Measurements from ENCODE around the gene KIAA0319L.
"Not testable (repeated sequence)": the region's sequence is repeated elsewhere in the genome, so short reads cannot be mapped to it uniquely, and the experiment has no call there.

KIAA0319L gene

GRCh38 chr1:35557118-35557610 lies at the start of gene KIAA0319L:
Gene KIAA0319L, minus strand, starts transcription at chr1:35557403. Its CDS starts 2,912 bp downstream, at chr1:35554491.
- no peak for DNase-seq

GRCh38 chr1:35605867-35606182 lies 48.6 kb upstream of the KIAA0319L start:
- DNase-seq, result no peak

GRCh38 chr1:35605071-35605866 lies 48.1 kb upstream of the KIAA0319L start:
- DNase-seq, result no peak

GRCh38 chr1:35603941-35604340 lies 46.7 kb upstream of the KIAA0319L start:
- DNase-seq, result no peak

- DNase-seq, result no peak
These were observed 46.3 kb upstream of the KIAA0319L start for GRCh38 chr1:35603468-35603867.

- DNase-seq, result no peak
These were observed 43.4 kb upstream of the KIAA0319L start for GRCh38 chr1:35600593-35600992.

GRCh38 chr1:35599411-35599810 lies 42.2 kb upstream of the KIAA0319L start:
- DNase-seq, result no peak

- DNase-seq, result no peak
These were observed 41.7 kb upstream of the KIAA0319L start for GRCh38 chr1:35598895-35599294.

GRCh38 chr1:35597870-35598269 lies 40.7 kb upstream of the KIAA0319L start:
- DNase-seq, result no peak

- DNase-seq, result no peak
These were observed 38.5 kb upstream of the KIAA0319L start for GRCh38 chr1:35595684-35596083.

- no peak for DNase-seq
These were observed 37.0 kb upstream of the KIAA0319L start for GRCh38 chr1:35594005-35594760.

- no peak for DNase-seq
These were observed 36.0 kb upstream of the KIAA0319L start for GRCh38 chr1:35592991-35593769.

GRCh38 chr1:35591211-35591610 lies 34.0 kb upstream of the KIAA0319L start:
- DNase-seq, result no peak

GRCh38 chr1:35590476-35591040 lies 33.4 kb upstream of the KIAA0319L start:
- DNase-seq, result no peak

GRCh38 chr1:35589516-35590427 lies 32.6 kb upstream of the KIAA0319L start:
- no peak for DNase-seq

GRCh38 chr1:35588197-35588910 lies 31.2 kb upstream of the KIAA0319L start:
- DNase-seq, result no peak

- no peak for DNase-seq
These were observed 30.5 kb upstream of the KIAA0319L start for GRCh38 chr1:35587736-35588135.

GRCh38 chr1:35586808-35587207 lies 29.6 kb upstream of the KIAA0319L start:
- no peak for DNase-seq

GRCh38 chr1:35585805-35586204 lies 28.6 kb upstream of the KIAA0319L start:
- DNase-seq, result not testable (repeated sequence)

GRCh38 chr1:35585281-35585680 lies 28.1 kb upstream of the KIAA0319L start:
- DNase-seq, result no peak

- DNase-seq, result not testable (repeated sequence)
These were observed 24.4 kb upstream of the KIAA0319L start for GRCh38 chr1:35581621-35582020.
